Type B pancreatic cell (in vitro differentiated cells): ENCODE measurements around the gene PIM3. TPM values are rescaled to one million over a fixed set of nuclear protein-coding genes. Genes with fewer than 3 reads are reported as not detected.
A peak's percentile ranks its signal among the peaks of the same experiment; 100 is the strongest.
"Not testable (repeated sequence)": the region's sequence is repeated elsewhere in the genome, so short reads cannot be mapped to it uniquely, and the experiment has no call there.

Experiments
- DNase-seq: peaks from one replicate; pipeline ENCODE4 v3.0.0; 2021; ENCODE audit warnings: mixed read lengths; ENCODE audit not compliant: unreplicated experiment; ENCODE audit errors: extremely low spot score
- H3K27ac Mint-ChIP-seq: 2 replicates; pipeline ENCODE4 v1.8.0; 2021; ENCODE audit warnings: mild to moderate bottlenecking, mixed read lengths
- H3K27me3 Mint-ChIP-seq: 2 replicates; pipeline ENCODE4 v1.8.0; 2021; ENCODE audit warnings: mixed read lengths
- H3K36me3 Mint-ChIP-seq: 2 replicates; pipeline ENCODE4 v1.8.0; 2021; ENCODE audit warnings: mixed read lengths
- H3K4me1 Mint-ChIP-seq: one replicate; pipeline ENCODE4 v1.8.0; 2021; ENCODE audit warnings: mixed read lengths; ENCODE audit not compliant: unreplicated experiment
- H3K4me3 Mint-ChIP-seq: 2 replicates; pipeline ENCODE4 v1.8.0; 2021; ENCODE audit warnings: mild to moderate bottlenecking, mixed read lengths
- H3K9me3 Mint-ChIP-seq: 2 replicates; pipeline ENCODE4 v1.8.0; 2021; ENCODE audit warnings: mixed read lengths
- total RNA-seq: library from RNA; stranded (reverse); gene quantifications from 2 replicates; pipeline ENCODE4 v1.2.1, GENCODE V29; 2021; ENCODE audit warnings: low replicate concordance
- TF ChIP-seq, protein P1 (sequence below): fragments of 200-600 bp; sonication (generic); conservative IDR thresholded peaks from 2 replicates; pipeline ENCODE4 v1.5.0; 2021; ENCODE audit warnings: antibody characterized with exemption, mild to moderate bottlenecking

The PIM3 gene
- total RNA-seq, 1 donor from 2014 or later, result 36.7 TPM

DNA sequence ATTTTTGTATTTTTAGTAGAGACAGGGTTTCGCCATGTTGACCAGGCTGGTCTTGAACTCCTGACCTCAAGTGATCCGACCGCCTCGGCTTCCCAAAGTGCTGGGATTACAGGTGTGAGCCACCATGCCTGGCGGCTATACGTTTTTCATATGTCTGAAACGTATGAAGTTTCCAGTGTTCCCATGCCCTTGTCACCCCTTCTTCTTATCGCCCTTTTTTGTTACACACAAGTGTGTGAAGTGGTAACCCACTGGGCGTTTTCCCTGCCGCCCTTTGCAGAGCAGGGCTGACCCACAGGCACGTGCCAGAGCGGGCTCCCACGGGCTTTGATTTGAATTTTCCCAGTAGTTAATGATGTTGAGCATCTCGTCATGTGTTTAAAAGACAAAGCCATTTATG, 17.0 kb downstream of the PIM3 start:
- peaks cover 6% of the 10 kb centered on the region for H3K4me1 Mint-ChIP-seq
- H3K27ac Mint-ChIP-seq, result no peak overlapping the region
- H3K4me3 Mint-ChIP-seq, result no peak overlapping the region
- peaks cover 8% of the 10 kb centered on the region for H3K9me3 Mint-ChIP-seq
- H3K27me3 Mint-ChIP-seq, result peaks cover 32% of the 10 kb centered on the region
- no peaks in the 10 kb centered on the region for H3K36me3 Mint-ChIP-seq
- DNase-seq, result no peak
- TF ChIP-seq, protein P1, sequence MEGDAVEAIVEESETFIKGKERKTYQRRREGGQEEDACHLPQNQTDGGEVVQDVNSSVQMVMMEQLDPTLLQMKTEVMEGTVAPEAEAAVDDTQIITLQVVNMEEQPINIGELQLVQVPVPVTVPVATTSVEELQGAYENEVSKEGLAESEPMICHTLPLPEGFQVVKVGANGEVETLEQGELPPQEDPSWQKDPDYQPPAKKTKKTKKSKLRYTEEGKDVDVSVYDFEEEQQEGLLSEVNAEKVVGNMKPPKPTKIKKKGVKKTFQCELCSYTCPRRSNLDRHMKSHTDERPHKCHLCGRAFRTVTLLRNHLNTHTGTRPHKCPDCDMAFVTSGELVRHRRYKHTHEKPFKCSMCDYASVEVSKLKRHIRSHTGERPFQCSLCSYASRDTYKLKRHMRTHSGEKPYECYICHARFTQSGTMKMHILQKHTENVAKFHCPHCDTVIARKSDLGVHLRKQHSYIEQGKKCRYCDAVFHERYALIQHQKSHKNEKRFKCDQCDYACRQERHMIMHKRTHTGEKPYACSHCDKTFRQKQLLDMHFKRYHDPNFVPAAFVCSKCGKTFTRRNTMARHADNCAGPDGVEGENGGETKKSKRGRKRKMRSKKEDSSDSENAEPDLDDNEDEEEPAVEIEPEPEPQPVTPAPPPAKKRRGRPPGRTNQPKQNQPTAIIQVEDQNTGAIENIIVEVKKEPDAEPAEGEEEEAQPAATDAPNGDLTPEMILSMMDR, result no peak

DNA sequence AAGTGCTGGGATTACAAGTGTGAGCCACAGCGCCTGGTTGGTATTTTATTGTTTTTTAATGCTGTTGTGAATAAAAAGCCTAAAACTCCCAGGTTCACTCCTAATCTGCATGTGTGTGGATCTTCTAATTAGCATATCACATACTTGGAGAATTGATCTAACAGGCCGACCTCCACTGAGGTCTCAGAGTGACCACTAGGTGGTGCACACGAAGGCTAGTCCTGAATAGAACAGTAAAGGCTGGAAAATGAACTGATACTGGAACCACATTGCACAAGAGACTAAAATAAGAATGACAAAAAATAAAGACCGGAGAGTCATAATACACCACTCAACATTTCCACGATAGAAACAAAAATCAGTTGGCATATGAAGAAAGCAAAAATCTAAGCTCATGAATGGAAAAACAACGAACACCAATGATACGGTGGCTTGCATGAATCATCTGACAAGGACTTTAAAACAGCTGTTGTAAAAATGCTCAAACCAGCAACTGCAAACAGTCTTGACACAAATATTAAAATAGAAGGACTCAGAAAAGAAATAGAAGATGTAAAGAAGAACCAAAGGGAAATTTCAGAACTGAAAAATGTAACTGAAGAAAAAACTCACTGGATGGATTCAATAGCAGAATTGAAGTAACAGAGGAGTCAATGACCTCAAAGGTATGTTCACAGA, 19.2 kb downstream of the PIM3 start:
- no peaks in the 10 kb centered on the region for H3K36me3 Mint-ChIP-seq
- DNase-seq, result no peak
- peaks cover 8% of the 10 kb centered on the region for H3K9me3 Mint-ChIP-seq
- H3K27me3 Mint-ChIP-seq, result peaks cover 41% of the 10 kb centered on the region
- H3K4me3 Mint-ChIP-seq, result no peak overlapping the region
- H3K27ac Mint-ChIP-seq, result no peak overlapping the region
- TF ChIP-seq, protein P1, result peak; percentile 80
- H3K4me1 Mint-ChIP-seq, result peaks cover 6% of the 10 kb centered on the region

DNA sequence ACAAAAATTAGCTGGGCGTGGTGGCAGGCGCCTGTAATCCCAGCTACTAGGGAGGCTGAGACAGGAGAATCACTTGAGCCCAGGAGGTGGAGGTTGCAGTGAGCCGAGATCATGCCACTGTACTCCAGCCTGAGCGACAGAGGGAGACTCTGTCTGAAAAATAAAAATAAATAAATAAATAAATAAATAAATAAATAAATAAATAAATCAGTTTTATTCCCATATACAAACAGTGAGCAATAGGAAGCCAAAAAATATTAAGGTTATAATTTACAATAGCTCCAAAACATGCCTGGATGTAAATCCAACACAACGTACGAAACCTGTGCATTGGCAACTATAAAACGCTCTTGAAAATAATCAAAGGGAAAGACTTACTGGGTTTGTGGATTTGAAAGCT, 21.2 kb downstream of the PIM3 start:
- H3K36me3 Mint-ChIP-seq, H3K27ac Mint-ChIP-seq, H3K4me1 Mint-ChIP-seq, H3K4me3 Mint-ChIP-seq, DNase-seq: not testable (repeated sequence)
- peaks cover 18% of the 10 kb centered on the region for H3K9me3 Mint-ChIP-seq
- H3K27me3 Mint-ChIP-seq, result peaks cover 55% of the 10 kb centered on the region

DNA sequence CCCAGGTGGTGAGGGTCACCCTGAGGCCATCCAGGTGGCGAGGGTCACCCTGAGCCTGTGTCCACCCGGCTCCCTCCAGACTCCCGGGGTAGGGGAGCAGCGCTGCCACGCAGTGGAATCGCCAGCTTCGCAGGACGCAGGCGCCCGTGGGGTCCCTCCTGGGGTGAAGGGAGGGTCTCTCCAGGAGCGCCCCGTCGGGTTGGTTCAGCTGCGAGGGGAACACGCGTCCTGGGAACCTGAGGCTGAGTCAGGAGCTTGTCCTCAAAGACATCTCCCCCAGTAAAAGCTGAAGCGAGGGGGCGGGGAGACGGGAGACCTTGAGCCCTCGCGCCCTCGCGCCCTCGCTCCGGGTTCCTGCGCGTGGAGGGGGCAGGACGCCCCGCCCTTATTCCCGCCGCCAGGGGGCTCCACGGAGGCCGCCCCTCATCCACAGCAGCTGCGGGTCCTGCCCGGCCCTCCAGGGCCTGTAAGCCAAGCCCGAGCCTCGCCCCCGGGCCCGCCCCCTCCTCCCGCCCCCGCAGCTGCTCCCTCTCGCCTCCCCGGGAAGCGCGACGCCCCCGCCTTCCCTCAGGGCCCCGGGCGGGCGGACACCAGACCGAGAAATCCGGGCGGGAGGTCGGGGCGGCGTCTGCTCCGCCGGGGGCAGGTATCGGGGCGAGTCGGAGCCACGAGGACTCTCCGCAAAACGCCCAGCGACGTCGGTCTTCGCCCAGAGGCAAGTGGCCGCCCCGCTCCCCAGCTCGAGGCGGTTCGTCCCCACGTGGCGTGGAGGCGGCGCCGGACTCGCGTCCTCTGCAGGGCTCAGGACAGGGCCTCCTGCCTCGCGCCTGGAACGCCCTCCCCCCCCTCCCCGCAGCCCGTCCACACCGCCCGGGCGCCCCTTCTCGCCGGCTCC, 22.8 kb downstream of the PIM3 start:
- DNase-seq, result no peak
- no peak overlapping the region for H3K4me3 Mint-ChIP-seq
- H3K4me1 Mint-ChIP-seq, result no peaks in the 10 kb centered on the region
- no peaks in the 10 kb centered on the region for H3K36me3 Mint-ChIP-seq
- H3K27ac Mint-ChIP-seq, result no peak overlapping the region
- H3K9me3 Mint-ChIP-seq, result peaks cover 18% of the 10 kb centered on the region
- peaks cover 59% of the 10 kb centered on the region for H3K27me3 Mint-ChIP-seq
- TF ChIP-seq, protein P1, result peak; percentile 70

DNA sequence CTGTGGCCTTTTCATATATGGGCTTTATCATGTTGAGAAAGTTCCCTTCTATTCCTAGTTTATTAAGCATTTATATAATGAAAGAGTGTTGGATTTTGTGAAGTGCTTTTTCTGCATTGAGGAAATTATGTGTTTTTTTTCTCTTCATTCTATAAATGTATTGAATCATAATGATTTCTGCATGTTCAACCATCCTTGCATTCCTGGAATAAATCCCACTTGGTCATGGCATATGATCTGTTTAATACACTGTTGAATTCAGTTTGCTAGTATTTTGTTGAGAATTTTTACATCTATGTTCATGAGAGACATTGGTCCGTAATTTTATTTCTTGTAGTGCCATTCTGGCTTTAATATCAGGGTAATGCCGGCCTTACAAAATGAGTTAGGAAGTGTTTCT, 25.8 kb downstream of the PIM3 start:
- Mint-ChIP-seq H3K27me3 (peaks cover 50% of the 10 kb centered on the region), H3K9me3 (peaks cover 18% of the 10 kb centered on the region)
- DNase-seq, result no peak

DNA sequence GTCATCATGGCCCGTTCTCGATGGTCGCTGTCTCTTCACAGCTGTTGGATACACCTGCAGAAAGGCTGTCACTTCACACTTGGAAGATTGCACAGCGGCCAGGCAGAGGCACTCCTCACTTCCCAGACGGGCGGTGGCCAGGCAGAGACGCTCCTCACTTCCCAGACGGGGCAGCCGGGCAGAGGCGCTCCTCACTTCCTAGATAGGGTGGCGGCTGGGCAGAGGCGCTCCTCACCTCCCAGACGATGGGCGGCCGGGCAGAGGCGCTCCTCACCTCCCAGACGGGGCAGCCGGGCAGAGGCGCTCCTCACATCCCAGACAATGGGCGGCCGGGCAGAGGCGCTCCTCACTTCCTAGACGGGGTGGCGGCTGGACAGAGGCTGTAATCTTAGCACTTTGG, 29.3 kb downstream of the PIM3 start:
- not testable (repeated sequence) for H3K27ac Mint-ChIP-seq, H3K4me3 Mint-ChIP-seq, H3K36me3 Mint-ChIP-seq, DNase-seq, H3K4me1 Mint-ChIP-seq
- Mint-ChIP-seq H3K27me3 (peaks cover 42% of the 10 kb centered on the region), H3K9me3 (peaks cover 21% of the 10 kb centered on the region)

More for the DNA sequence above, 25.8 kb downstream of the PIM3 start:
- no peak overlapping the region for H3K27ac Mint-ChIP-seq
- no peaks in the 10 kb centered on the region for H3K36me3 Mint-ChIP-seq
- no peak overlapping the region for H3K4me3 Mint-ChIP-seq
- no peaks in the 10 kb centered on the region for H3K4me1 Mint-ChIP-seq
- TF ChIP-seq, protein P1, result no peak
